ENCODE data around the gene PLAAT3.
"Not testable (repeated sequence)": the region's sequence is repeated elsewhere in the genome, so short reads cannot be mapped to it uniquely, and the experiment has no call there.

DNA sequence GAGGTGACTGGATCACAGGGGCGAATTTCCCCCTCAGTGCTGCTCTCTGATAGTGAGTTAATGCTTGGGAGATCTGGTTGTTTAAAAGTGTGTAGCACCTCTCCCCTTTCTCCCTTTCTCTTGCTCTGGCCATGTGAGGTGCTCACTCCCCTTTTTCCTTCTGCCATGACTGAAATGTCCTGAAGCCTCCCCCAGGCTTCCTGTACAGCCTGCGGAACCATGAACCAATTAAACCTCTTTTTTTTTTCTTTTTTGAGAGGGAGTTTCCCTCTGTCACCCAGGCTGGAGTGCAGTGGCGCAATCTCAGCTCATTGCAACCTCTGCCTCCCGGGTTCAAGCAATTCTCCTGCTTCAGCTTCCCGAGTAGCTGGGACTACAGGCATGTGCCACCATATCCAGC is 3.5 kb upstream of the PLAAT3 start:
- TF ChIP-seq, protein P1, sequence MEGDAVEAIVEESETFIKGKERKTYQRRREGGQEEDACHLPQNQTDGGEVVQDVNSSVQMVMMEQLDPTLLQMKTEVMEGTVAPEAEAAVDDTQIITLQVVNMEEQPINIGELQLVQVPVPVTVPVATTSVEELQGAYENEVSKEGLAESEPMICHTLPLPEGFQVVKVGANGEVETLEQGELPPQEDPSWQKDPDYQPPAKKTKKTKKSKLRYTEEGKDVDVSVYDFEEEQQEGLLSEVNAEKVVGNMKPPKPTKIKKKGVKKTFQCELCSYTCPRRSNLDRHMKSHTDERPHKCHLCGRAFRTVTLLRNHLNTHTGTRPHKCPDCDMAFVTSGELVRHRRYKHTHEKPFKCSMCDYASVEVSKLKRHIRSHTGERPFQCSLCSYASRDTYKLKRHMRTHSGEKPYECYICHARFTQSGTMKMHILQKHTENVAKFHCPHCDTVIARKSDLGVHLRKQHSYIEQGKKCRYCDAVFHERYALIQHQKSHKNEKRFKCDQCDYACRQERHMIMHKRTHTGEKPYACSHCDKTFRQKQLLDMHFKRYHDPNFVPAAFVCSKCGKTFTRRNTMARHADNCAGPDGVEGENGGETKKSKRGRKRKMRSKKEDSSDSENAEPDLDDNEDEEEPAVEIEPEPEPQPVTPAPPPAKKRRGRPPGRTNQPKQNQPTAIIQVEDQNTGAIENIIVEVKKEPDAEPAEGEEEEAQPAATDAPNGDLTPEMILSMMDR (IDR thresholded peaks at IDR 0.05; ENCODE audit: borderline replicate concordance, extremely low read depth, low read length, poor library complexity, severe bottlenecking) = not testable (repeated sequence)
- not testable (repeated sequence) for TF ChIP-seq EZH2 (IDR thresholded peaks at IDR 0.05; ENCODE audit: borderline replicate concordance, low read depth, low read length, severe bottlenecking)
